ENCODE data around the gene KIAA1614.
A peak's percentile ranks its signal among the peaks of the same experiment; 100 is the strongest.

Gene KIAA1614

GRCh38 chr1:180912801-180913565 is at the start of gene KIAA1614:
Gene KIAA1614, plus strand, starts transcription at chr1:180912897. Its CDS starts 347 bp downstream, at chr1:180913244.
- Histone ChIP-seq H3K4me1 (ENCODE audit: control insufficient read depth in 1 of 2, insufficient read depth in 2 of 2, low read length in 2 of 2) (peaks cover 4 to 10% of the 10 kb centered on the region in 2 donors), H3K9me3 (ENCODE audit: control insufficient read depth in 1 of 2, low read length in 2 of 2) (no peaks in the 10 kb centered on the region), H3K36me3 (ENCODE audit: control insufficient read depth in 1 of 2, insufficient read depth in 2 of 2, low read length in 2 of 2) (no peaks in the 10 kb centered on the region), H3K27ac (ENCODE audit: low read depth, low read length) (peak within 1 kb of the TSS; percentile 78), H3K27me3 (ENCODE audit: control insufficient read depth in 1 of 2, insufficient read depth in 2 of 2, low read length in 2 of 2) (peaks cover 12 to 19% of the 10 kb centered on the region in 2 donors), H3K9ac (ENCODE audit: low read depth in 1 of 2, low read length in 2 of 2) (peak within 1 kb of the TSS in 1 of 2 donors; percentile 12), H3K4me3 (ENCODE audit: low read depth in 1 of 2, low read length in 2 of 2) (peak within 1 kb of the TSS; percentile 64 to 66)

- H3K36me3 ChIP-seq (ENCODE audit: control insufficient read depth in 1 of 2, insufficient read depth in 2 of 2, low read length in 2 of 2) = peaks cover 0 to 4% of the 10 kb centered on the region in 2 donors
Observed at GRCh38 chr1:180863158-180863775, 49.4 kb upstream of the KIAA1614 start.

GRCh38 chr1:180881806-180882509 is 30.7 kb upstream of the KIAA1614 start:
- Histone ChIP-seq H3K27me3 (ENCODE audit: control insufficient read depth in 1 of 2, insufficient read depth in 2 of 2, low read length in 2 of 2) (no peaks in the 10 kb centered on the region), H3K9ac (ENCODE audit: low read depth in 1 of 2, low read length in 2 of 2) (no peak overlapping the region), H3K4me3 (ENCODE audit: low read depth in 1 of 2, low read length in 2 of 2) (no peak overlapping the region), H3K27ac (ENCODE audit: low read depth, low read length) (no peak overlapping the region), H3K4me1 (ENCODE audit: control insufficient read depth in 1 of 2, insufficient read depth in 2 of 2, low read length in 2 of 2) (no peaks in the 10 kb centered on the region), H3K9me3 (ENCODE audit: control insufficient read depth in 1 of 2, low read length in 2 of 2) (no peaks in the 10 kb centered on the region), H3K36me3 (ENCODE audit: control insufficient read depth in 1 of 2, insufficient read depth in 2 of 2, low read length in 2 of 2) (peaks cover 6 to 21% of the 10 kb centered on the region in 2 donors)

More at GRCh38 chr1:180863158-180863775, 49.4 kb upstream of the KIAA1614 start:
- no peak overlapping the region for H3K4me3 ChIP-seq (ENCODE audit: low read depth in 1 of 2, low read length in 2 of 2)
- no peaks in the 10 kb centered on the region for H3K27me3 ChIP-seq (ENCODE audit: control insufficient read depth in 1 of 2, insufficient read depth in 2 of 2, low read length in 2 of 2)
- no peak overlapping the region for H3K9ac ChIP-seq (ENCODE audit: low read depth in 1 of 2, low read length in 2 of 2)
- peaks cover 0 to 6% of the 10 kb centered on the region in 2 donors for H3K4me1 ChIP-seq (ENCODE audit: control insufficient read depth in 1 of 2, insufficient read depth in 2 of 2, low read length in 2 of 2)
- H3K9me3 ChIP-seq (ENCODE audit: control insufficient read depth in 1 of 2, low read length in 2 of 2) = no peaks in the 10 kb centered on the region
- H3K27ac ChIP-seq (ENCODE audit: low read depth, low read length) = no peak overlapping the region

GRCh38 chr1:180884588-180885300 is 28.0 kb upstream of the KIAA1614 start:
- Histone ChIP-seq H3K27ac (ENCODE audit: low read depth, low read length) (no peak overlapping the region), H3K9ac (ENCODE audit: low read depth in 1 of 2, low read length in 2 of 2) (no peak overlapping the region), H3K4me3 (ENCODE audit: low read depth in 1 of 2, low read length in 2 of 2) (no peak overlapping the region), H3K27me3 (ENCODE audit: control insufficient read depth in 1 of 2, insufficient read depth in 2 of 2, low read length in 2 of 2) (no peaks in the 10 kb centered on the region), H3K4me1 (ENCODE audit: control insufficient read depth in 1 of 2, insufficient read depth in 2 of 2, low read length in 2 of 2) (no peaks in the 10 kb centered on the region), H3K9me3 (ENCODE audit: control insufficient read depth in 1 of 2, low read length in 2 of 2) (no peaks in the 10 kb centered on the region), H3K36me3 (ENCODE audit: control insufficient read depth in 1 of 2, insufficient read depth in 2 of 2, low read length in 2 of 2) (peaks cover 13 to 15% of the 10 kb centered on the region in 2 donors)

- Histone ChIP-seq H3K4me1 (ENCODE audit: control insufficient read depth in 1 of 2, insufficient read depth in 2 of 2, low read length in 2 of 2) (no peaks in the 10 kb centered on the region), H3K4me3 (ENCODE audit: low read depth in 1 of 2, low read length in 2 of 2) (no peak overlapping the region), H3K36me3 (ENCODE audit: control insufficient read depth in 1 of 2, insufficient read depth in 2 of 2, low read length in 2 of 2) (peaks cover 7 to 12% of the 10 kb centered on the region in 2 donors), H3K27me3 (ENCODE audit: control insufficient read depth in 1 of 2, insufficient read depth in 2 of 2, low read length in 2 of 2) (no peaks in the 10 kb centered on the region), H3K9me3 (ENCODE audit: control insufficient read depth in 1 of 2, low read length in 2 of 2) (no peaks in the 10 kb centered on the region), H3K9ac (ENCODE audit: low read depth in 1 of 2, low read length in 2 of 2) (no peak overlapping the region), H3K27ac (ENCODE audit: low read depth, low read length) (no peak overlapping the region)
Observed at GRCh38 chr1:180886338-180886737, 26.4 kb upstream of the KIAA1614 start.

- H3K27ac ChIP-seq (ENCODE audit: low read depth, low read length) = no peak overlapping the region
- H3K9ac ChIP-seq (ENCODE audit: low read depth in 1 of 2, low read length in 2 of 2) = no peak overlapping the region
- no peaks in the 10 kb centered on the region for H3K27me3 ChIP-seq (ENCODE audit: control insufficient read depth in 1 of 2, insufficient read depth in 2 of 2, low read length in 2 of 2)
- peaks cover 7 to 12% of the 10 kb centered on the region in 2 donors for H3K36me3 ChIP-seq (ENCODE audit: control insufficient read depth in 1 of 2, insufficient read depth in 2 of 2, low read length in 2 of 2)
- peaks cover 0 to 4% of the 10 kb centered on the region in 2 donors for H3K4me1 ChIP-seq (ENCODE audit: control insufficient read depth in 1 of 2, insufficient read depth in 2 of 2, low read length in 2 of 2)
- no peak overlapping the region for H3K4me3 ChIP-seq (ENCODE audit: low read depth in 1 of 2, low read length in 2 of 2)
- H3K9me3 ChIP-seq (ENCODE audit: control insufficient read depth in 1 of 2, low read length in 2 of 2) = no peaks in the 10 kb centered on the region
Observed at GRCh38 chr1:180887841-180888240, 24.9 kb upstream of the KIAA1614 start.

GRCh38 chr1:180888870-180889269 is 23.8 kb upstream of the KIAA1614 start:
- H3K27ac ChIP-seq (ENCODE audit: low read depth, low read length) = no peak overlapping the region
- no peaks in the 10 kb centered on the region for H3K27me3 ChIP-seq (ENCODE audit: control insufficient read depth in 1 of 2, insufficient read depth in 2 of 2, low read length in 2 of 2)
- H3K36me3 ChIP-seq (ENCODE audit: control insufficient read depth in 1 of 2, insufficient read depth in 2 of 2, low read length in 2 of 2) = peaks cover 7 to 9% of the 10 kb centered on the region in 2 donors
- H3K9ac ChIP-seq (ENCODE audit: low read depth in 1 of 2, low read length in 2 of 2) = no peak overlapping the region
- H3K4me3 ChIP-seq (ENCODE audit: low read depth in 1 of 2, low read length in 2 of 2) = no peak overlapping the region
- H3K9me3 ChIP-seq (ENCODE audit: control insufficient read depth in 1 of 2, low read length in 2 of 2) = no peaks in the 10 kb centered on the region
- H3K4me1 ChIP-seq (ENCODE audit: control insufficient read depth in 1 of 2, insufficient read depth in 2 of 2, low read length in 2 of 2) = peaks cover 0 to 4% of the 10 kb centered on the region in 2 donors

- H3K9me3 ChIP-seq (ENCODE audit: control insufficient read depth in 1 of 2, low read length in 2 of 2) = no peaks in the 10 kb centered on the region
- no peak overlapping the region for H3K9ac ChIP-seq (ENCODE audit: low read depth in 1 of 2, low read length in 2 of 2)
- H3K4me3 ChIP-seq (ENCODE audit: low read depth in 1 of 2, low read length in 2 of 2) = no peak overlapping the region
- no peak overlapping the region for H3K27ac ChIP-seq (ENCODE audit: low read depth, low read length)
- H3K36me3 ChIP-seq (ENCODE audit: control insufficient read depth in 1 of 2, insufficient read depth in 2 of 2, low read length in 2 of 2) = peaks cover 4 to 7% of the 10 kb centered on the region in 2 donors
- H3K4me1 ChIP-seq (ENCODE audit: control insufficient read depth in 1 of 2, insufficient read depth in 2 of 2, low read length in 2 of 2) = peaks cover 0 to 4% of the 10 kb centered on the region in 2 donors
- no peaks in the 10 kb centered on the region for H3K27me3 ChIP-seq (ENCODE audit: control insufficient read depth in 1 of 2, insufficient read depth in 2 of 2, low read length in 2 of 2)
Observed at GRCh38 chr1:180889325-180889724, 23.4 kb upstream of the KIAA1614 start.

GRCh38 chr1:180892272-180892671 is 20.4 kb upstream of the KIAA1614 start:
- peaks cover 0 to 7% of the 10 kb centered on the region in 2 donors for H3K36me3 ChIP-seq (ENCODE audit: control insufficient read depth in 1 of 2, insufficient read depth in 2 of 2, low read length in 2 of 2)
- H3K4me3 ChIP-seq (ENCODE audit: low read depth in 1 of 2, low read length in 2 of 2) = no peak overlapping the region
- H3K4me1 ChIP-seq (ENCODE audit: control insufficient read depth in 1 of 2, insufficient read depth in 2 of 2, low read length in 2 of 2) = peaks cover 0 to 4% of the 10 kb centered on the region in 2 donors
- H3K9ac ChIP-seq (ENCODE audit: low read depth in 1 of 2, low read length in 2 of 2) = no peak overlapping the region
- H3K27ac ChIP-seq (ENCODE audit: low read depth, low read length) = no peak overlapping the region
- no peaks in the 10 kb centered on the region for H3K27me3 ChIP-seq (ENCODE audit: control insufficient read depth in 1 of 2, insufficient read depth in 2 of 2, low read length in 2 of 2)
- H3K9me3 ChIP-seq (ENCODE audit: control insufficient read depth in 1 of 2, low read length in 2 of 2) = no peaks in the 10 kb centered on the region

Measured in duodenal mucosa (tissue), 2 donors.